HG03521 (cell line): ENCODE data around the gene NDUFB8.

Experiments
- ATAC-seq: cut with Tn5 transposase; IDR thresholded peaks from one replicate; pipeline ENCODE4 v1.9.1; 2021; ENCODE audit warnings: mild to moderate bottlenecking, moderate library complexity; ENCODE audit not compliant: unreplicated experiment

Gene NDUFB8

GRCh38 chr10:100477970-100478369 is 51.7 kb downstream of the NDUFB8 start:
- no peak for ATAC-seq
